Measurements from ENCODE around the gene MRPS10.
"Not testable (repeated sequence)": the region's sequence is repeated elsewhere in the genome, so short reads cannot be mapped to it uniquely, and the experiment has no call there.

Gene MRPS10

GRCh38 chr6:42220807-42221206, 3.1 kb upstream of the MRPS10 start:
- no peak for TF ChIP-seq CTCF (IDR thresholded peaks at IDR 0.05; ENCODE audit: borderline replicate concordance, control extremely low read depth, extremely low read depth, insufficient read depth, missing control alignments)
- in situ Hi-C loops (cut with MboI; ENCODE audit: low sequenced_read_pairs, unreplicated experiment) = no loop called here

GRCh38 chr6:42217157-42217518, 523 bp downstream of the MRPS10 start:
- TF ChIP-seq CTCF (IDR thresholded peaks at IDR 0.05; ENCODE audit: borderline replicate concordance, control extremely low read depth, extremely low read depth, insufficient read depth, missing control alignments) = no peak
- in situ Hi-C loops (cut with MboI; ENCODE audit: low sequenced_read_pairs, unreplicated experiment) = no loop called here
- no peak for DNase-seq (ENCODE audit: low spot score)

More at GRCh38 chr6:42220807-42221206, 3.1 kb upstream of the MRPS10 start:
- no peak for DNase-seq (ENCODE audit: low spot score)

GRCh38 chr6:42216495-42216894, 1.2 kb downstream of the MRPS10 start:
- DNase-seq (ENCODE audit: low spot score); in situ Hi-C loops (cut with MboI; ENCODE audit: low sequenced_read_pairs, unreplicated experiment): not testable (repeated sequence)

- no peak for DNase-seq (ENCODE audit: low spot score)
- in situ Hi-C loops (cut with MboI; ENCODE audit: low sequenced_read_pairs, unreplicated experiment) = no loop called here
- TF ChIP-seq CTCF (IDR thresholded peaks at IDR 0.05; ENCODE audit: borderline replicate concordance, control extremely low read depth, extremely low read depth, insufficient read depth, missing control alignments) = no peak
Measured at GRCh38 chr6:42212442-42212841, 5.2 kb downstream of the MRPS10 start.

- no peak for TF ChIP-seq CTCF (IDR thresholded peaks at IDR 0.05; ENCODE audit: borderline replicate concordance, control extremely low read depth, extremely low read depth, insufficient read depth, missing control alignments)
- DNase-seq (ENCODE audit: low spot score) = no peak
- in situ Hi-C loops (cut with MboI; ENCODE audit: low sequenced_read_pairs, unreplicated experiment) = no loop called here
Measured at GRCh38 chr6:42211726-42212125, 5.9 kb downstream of the MRPS10 start.

- no peak for TF ChIP-seq CTCF (IDR thresholded peaks at IDR 0.05; ENCODE audit: borderline replicate concordance, control extremely low read depth, extremely low read depth, insufficient read depth, missing control alignments)
- in situ Hi-C loops (cut with MboI; ENCODE audit: low sequenced_read_pairs, unreplicated experiment) = no loop called here
- no peak for DNase-seq (ENCODE audit: low spot score)
Measured at GRCh38 chr6:42210551-42210950, 7.1 kb downstream of the MRPS10 start.

- DNase-seq (ENCODE audit: low spot score); in situ Hi-C loops (cut with MboI; ENCODE audit: low sequenced_read_pairs, unreplicated experiment): not testable (repeated sequence)
Measured at GRCh38 chr6:42207559-42207958, 10.1 kb downstream of the MRPS10 start.

- DNase-seq (ENCODE audit: low spot score) = no peak
- in situ Hi-C loops (cut with MboI; ENCODE audit: low sequenced_read_pairs, unreplicated experiment) = no loop called here
- TF ChIP-seq CTCF (IDR thresholded peaks at IDR 0.05; ENCODE audit: borderline replicate concordance, control extremely low read depth, extremely low read depth, insufficient read depth, missing control alignments) = no peak
Measured at GRCh38 chr6:42204768-42205282, 12.8 kb downstream of the MRPS10 start.

Measured in GM13976 (cell line).